Measurements from ENCODE around the gene ACSL1.
"Not testable (repeated sequence)": the region's sequence is repeated elsewhere in the genome, so short reads cannot be mapped to it uniquely, and the experiment has no call there.

ACSL1 gene

GRCh38 chr4:184782731-184783373, 42.9 kb downstream of the ACSL1 start (continued):
- TF ChIP-seq, protein P1, sequence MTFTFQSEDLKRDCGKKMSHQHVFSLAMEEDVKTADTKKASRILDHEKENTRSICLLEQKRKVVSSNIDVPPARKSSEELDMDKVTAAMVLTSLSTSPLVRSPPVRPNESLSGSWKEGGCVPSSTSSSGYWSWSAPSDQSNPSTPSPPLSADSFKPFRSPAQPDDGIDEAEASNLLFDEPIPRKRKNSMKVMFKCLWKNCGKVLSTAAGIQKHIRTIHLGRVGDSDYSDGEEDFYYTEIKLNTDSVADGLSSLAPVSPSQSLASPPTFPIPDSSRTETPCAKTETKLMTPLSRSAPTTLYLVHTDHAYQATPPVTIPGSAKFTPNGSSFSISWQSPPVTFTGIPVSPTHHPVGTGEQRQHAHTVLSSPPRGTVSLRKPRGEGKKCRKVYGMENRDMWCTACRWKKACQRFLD (tag by site-specific recombination; IDR thresholded peaks at IDR 0.05): no peak
- TF ChIP-seq ZNF354C (tag by site-specific recombination; IDR thresholded peaks at IDR 0.05; ENCODE audit: borderline replicate concordance, low read depth): no peak
- TF ChIP-seq ZNF548 (tag by site-specific recombination; IDR thresholded peaks at IDR 0.05): no peak

GRCh38 chr4:184779160-184779559, 46.6 kb downstream of the ACSL1 start:
- H3K36me3 ChIP-seq (ENCODE audit: control insufficient read depth in 2 of 2, insufficient read depth in 1 of 2, low read length in 2 of 2): peaks cover 0 to 31% of the 10 kb centered on the region in 2 experiments; a peak in 1 of 3 replicates
- H3K9me3 ChIP-seq (ENCODE audit: control insufficient read depth, insufficient read depth, low read depth, low read length); H3K4me3 ChIP-seq (ENCODE audit: low read depth, low read length); H3K27ac ChIP-seq (ENCODE audit: extremely low read depth, low read depth, low read length); CTCF ChIA-PET; POLR2A ChIA-PET; H3K4me1 ChIP-seq (ENCODE audit: control insufficient read depth, insufficient read depth, low read length): not testable (repeated sequence)

DNA sequence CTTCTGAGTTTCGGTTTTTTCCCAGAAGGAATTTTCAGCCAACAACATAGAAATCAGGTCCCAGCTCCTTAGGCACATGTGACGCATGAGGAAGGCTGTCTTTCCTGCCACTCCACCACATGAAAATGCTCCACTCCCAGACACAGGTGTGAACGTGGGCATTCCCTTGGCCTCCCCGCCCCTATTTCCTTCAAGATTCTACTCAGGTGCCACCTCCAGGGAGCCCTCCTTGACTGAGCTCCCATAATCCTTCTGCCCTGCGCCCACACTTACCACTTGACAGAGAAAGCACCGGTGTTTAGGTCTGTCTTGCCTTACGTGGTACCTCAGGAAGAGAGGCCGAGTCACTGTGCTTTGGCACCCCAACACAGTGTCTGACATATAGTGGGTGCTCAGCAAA, 47.4 kb downstream of the ACSL1 start:
- H3K36me3 ChIP-seq (ENCODE audit: control insufficient read depth in 2 of 2, insufficient read depth in 1 of 2, low read length in 2 of 2): peaks cover 0 to 31% of the 10 kb centered on the region in 2 experiments; a peak in 1 of 3 replicates
- TF ChIP-seq ZNF354C (tag by site-specific recombination; IDR thresholded peaks at IDR 0.05; ENCODE audit: borderline replicate concordance, low read depth) (no peak), ZNF2 (tag by site-specific recombination; IDR thresholded peaks at IDR 0.05) (no peak), ZBTB21 (tag by site-specific recombination; IDR thresholded peaks at IDR 0.05) (no peak), ZNF211 (tag by site-specific recombination; IDR thresholded peaks at IDR 0.05; ENCODE audit: low read depth) (no peak), ZNF426 (tag by site-specific recombination; IDR thresholded peaks at IDR 0.05) (no peak), ZBTB8A (tag by site-specific recombination; IDR thresholded peaks at IDR 0.05) (no peak), ZNF157 (tag by site-specific recombination; IDR thresholded peaks at IDR 0.05) (no peak), ZBTB44 (tag by site-specific recombination; IDR thresholded peaks at IDR 0.05) (no peak), ZNF785 (tag by site-specific recombination; IDR thresholded peaks at IDR 0.05) (no peak), ZNF654 (tag by site-specific recombination; IDR thresholded peaks at IDR 0.05; ENCODE audit: low read depth) (no peak), ZNF174 (tag by site-specific recombination; IDR thresholded peaks at IDR 0.05) (no peak), ZNF837 (tag by site-specific recombination; IDR thresholded peaks at IDR 0.05) (no peak), HOXA7 (CRISPR knock-in tag; IDR thresholded peaks at IDR 0.05; ENCODE audit: borderline replicate concordance) (no peak), ZNF561 (tag by site-specific recombination; IDR thresholded peaks at IDR 0.05; ENCODE audit: borderline replicate concordance) (no peak), KLF10 (tag by site-specific recombination; IDR thresholded peaks at IDR 0.05) (no peak)
- TF ChIP-seq, protein P2, sequence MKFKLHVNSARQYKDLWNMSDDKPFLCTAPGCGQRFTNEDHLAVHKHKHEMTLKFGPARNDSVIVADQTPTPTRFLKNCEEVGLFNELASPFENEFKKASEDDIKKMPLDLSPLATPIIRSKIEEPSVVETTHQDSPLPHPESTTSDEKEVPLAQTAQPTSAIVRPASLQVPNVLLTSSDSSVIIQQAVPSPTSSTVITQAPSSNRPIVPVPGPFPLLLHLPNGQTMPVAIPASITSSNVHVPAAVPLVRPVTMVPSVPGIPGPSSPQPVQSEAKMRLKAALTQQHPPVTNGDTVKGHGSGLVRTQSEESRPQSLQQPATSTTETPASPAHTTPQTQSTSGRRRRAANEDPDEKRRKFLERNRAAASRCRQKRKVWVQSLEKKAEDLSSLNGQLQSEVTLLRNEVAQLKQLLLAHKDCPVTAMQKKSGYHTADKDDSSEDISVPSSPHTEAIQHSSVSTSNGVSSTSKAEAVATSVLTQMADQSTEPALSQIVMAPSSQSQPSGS (tag by site-specific recombination; IDR thresholded peaks at IDR 0.05; ENCODE audit: low read depth): no peak
- H3K4me3 ChIP-seq (ENCODE audit: low read depth, low read length): no peak overlapping the region
- H3K4me1 ChIP-seq (ENCODE audit: control insufficient read depth, insufficient read depth, low read length): no peaks in the 10 kb centered on the region
- ChIA-PET POLR2A (no interaction called here), CTCF (no interaction called here)
- no peaks in the 10 kb centered on the region for H3K9me3 ChIP-seq (ENCODE audit: control insufficient read depth, insufficient read depth, low read depth, low read length)
- H3K27ac ChIP-seq (ENCODE audit: extremely low read depth, low read depth, low read length): no peak overlapping the region

Measured in HEK293 (cell line).